ENCODE measurements around the gene DCAF7. TPM values are rescaled to one million over a fixed set of nuclear protein-coding genes. Genes with fewer than 3 reads are reported as not detected.

DCAF7 gene
- total and polyA plus RNA-seq, 2 donors from 2014 or later, result 19.9 to 81.0 TPM

GRCh38 chr17:63533433-63534077 lies 16.7 kb upstream of the DCAF7 start:
- no peaks in the 10 kb centered on the region for H3K36me3 ChIP-seq (ENCODE audit: control insufficient read depth in 2 of 3, insufficient read depth in 3 of 3, low read length in 3 of 3)
- peaks cover 2% of the 10 kb centered on the region for H3K27me3 ChIP-seq (ENCODE audit: control insufficient read depth, insufficient read depth, low read length)
- DNase-seq, result peak in 1 of 5 donors; percentile 61
- H3K4me3 ChIP-seq (ENCODE audit: low read length in 3 of 3), result no peak overlapping the region
- H3K9ac ChIP-seq (ENCODE audit: low read length in 3 of 3), result no peak overlapping the region
- FAIRE-seq, result no peak
- TF ChIP-seq CTCF (IDR thresholded peaks at IDR 0.05; ENCODE audit: borderline replicate concordance, extremely low read depth, insufficient read depth), result no peak
- no peak overlapping the region for H3K27ac ChIP-seq (ENCODE audit: low read depth in 2 of 2, low read length in 2 of 2)
- intact Hi-C loops (cut with DNase I), result no loop called here
- no peaks in the 10 kb centered on the region for H3K9me3 ChIP-seq (ENCODE audit: control insufficient read depth in 2 of 3, insufficient read depth in 1 of 3, low read length in 3 of 3)
- H3K4me1 ChIP-seq (ENCODE audit: control insufficient read depth in 2 of 3, insufficient read depth in 2 of 3, low read depth in 1 of 3, low read length in 3 of 3), result peaks cover 0 to 3% (median 0%) of the 10 kb centered on the region in 3 donors

- no peak for TF ChIP-seq CTCF (IDR thresholded peaks at IDR 0.05; ENCODE audit: borderline replicate concordance, extremely low read depth, insufficient read depth)
- Histone ChIP-seq H3K4me1 (ENCODE audit: control insufficient read depth in 2 of 3, insufficient read depth in 2 of 3, low read depth in 1 of 3, low read length in 3 of 3) (peaks cover 0 to 3% (median 0%) of the 10 kb centered on the region in 3 donors), H3K9me3 (ENCODE audit: control insufficient read depth in 2 of 3, insufficient read depth in 1 of 3, low read length in 3 of 3) (no peaks in the 10 kb centered on the region), H3K27ac (ENCODE audit: low read depth in 2 of 2, low read length in 2 of 2) (no peak overlapping the region), H3K4me3 (ENCODE audit: low read length in 3 of 3) (no peak overlapping the region), H3K9ac (ENCODE audit: low read length in 3 of 3) (no peak overlapping the region), H3K27me3 (ENCODE audit: control insufficient read depth, insufficient read depth, low read length) (peaks cover 6% of the 10 kb centered on the region), H3K36me3 (ENCODE audit: control insufficient read depth in 2 of 3, insufficient read depth in 3 of 3, low read length in 3 of 3) (no peaks in the 10 kb centered on the region)
- FAIRE-seq (no peak), DNase-seq (peak in 1 of 5 donors; percentile 62)
- intact Hi-C loops (cut with DNase I), result no loop called here
Observed at GRCh38 chr17:63534078-63534570, 16.2 kb upstream of the DCAF7 start.

GRCh38 chr17:63534816-63535455 lies 15.3 kb upstream of the DCAF7 start:
- FAIRE-seq, result no peak
- intact Hi-C loops (cut with DNase I), result no loop called here
- Histone ChIP-seq H3K4me3 (ENCODE audit: low read length in 3 of 3) (no peak overlapping the region), H3K36me3 (ENCODE audit: control insufficient read depth in 2 of 3, insufficient read depth in 3 of 3, low read length in 3 of 3) (no peaks in the 10 kb centered on the region), H3K27me3 (ENCODE audit: control insufficient read depth, insufficient read depth, low read length) (peaks cover 6% of the 10 kb centered on the region), H3K9ac (ENCODE audit: low read length in 3 of 3) (no peak overlapping the region), H3K9me3 (ENCODE audit: control insufficient read depth in 2 of 3, insufficient read depth in 1 of 3, low read length in 3 of 3) (no peaks in the 10 kb centered on the region), H3K27ac (ENCODE audit: low read depth in 2 of 2, low read length in 2 of 2) (no peak overlapping the region), H3K4me1 (ENCODE audit: control insufficient read depth in 2 of 3, insufficient read depth in 2 of 3, low read depth in 1 of 3, low read length in 3 of 3) (peaks cover 0 to 3% (median 0%) of the 10 kb centered on the region in 3 donors)
- no peak for TF ChIP-seq CTCF (IDR thresholded peaks at IDR 0.05; ENCODE audit: borderline replicate concordance, extremely low read depth, insufficient read depth)
- DNase-seq, result peak in 1 of 5 donors; percentile 32

Data from kidney (tissue), 14 donors.